ELR (cell line): ENCODE results near the gene TPCN2.

Source experiments
- DNase-seq: peaks from one replicate; pipeline ENCODE4 v3.0.0-alpha.2; 2015; ENCODE audit warnings: low read depth

The TPCN2 gene

DNA sequence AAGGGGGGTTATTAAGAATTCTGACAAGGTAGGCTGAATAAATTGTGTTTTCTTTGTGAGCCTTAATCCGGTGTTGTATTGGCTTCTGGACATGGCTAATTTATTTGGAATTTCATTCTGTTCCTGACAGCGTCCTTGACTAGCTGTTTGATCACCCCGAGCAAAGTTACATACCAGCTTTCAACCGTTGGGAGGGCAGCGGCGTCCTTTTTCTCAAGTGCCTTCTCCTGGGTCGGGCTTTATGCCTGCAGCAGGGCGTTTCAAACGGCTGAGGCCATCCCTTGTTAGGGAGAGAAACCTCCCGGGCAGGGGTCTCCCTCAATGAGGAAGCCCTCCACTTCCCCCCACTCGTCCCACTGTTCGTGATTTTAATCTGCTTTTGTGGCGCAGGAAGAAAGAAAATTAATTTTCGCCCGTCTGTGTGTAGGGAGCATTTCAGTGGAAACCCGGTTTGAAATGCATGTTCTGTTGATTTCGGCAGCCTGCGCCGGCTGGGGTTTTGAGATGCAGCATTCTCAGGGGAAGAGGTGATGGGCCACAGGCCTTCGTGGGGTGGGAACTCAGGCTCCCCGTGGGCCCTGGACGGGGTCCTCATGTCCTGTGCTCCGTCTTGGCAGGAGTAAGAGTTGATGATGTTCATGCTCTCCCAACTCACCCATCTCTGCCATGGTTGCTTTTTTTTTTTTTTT, 104.1 kb downstream of the TPCN2 start:
- no peak for DNase-seq

- peak; percentile 44 for DNase-seq
Observed at GRCh38 chr11:69153661-69154060, 104.9 kb downstream of the TPCN2 start.

- no peak for DNase-seq
Observed at GRCh38 chr11:69154211-69154913, 105.6 kb downstream of the TPCN2 start.

- DNase-seq = no peak
Observed at GRCh38 chr11:69154938-69155301, 106.2 kb downstream of the TPCN2 start.

DNA sequence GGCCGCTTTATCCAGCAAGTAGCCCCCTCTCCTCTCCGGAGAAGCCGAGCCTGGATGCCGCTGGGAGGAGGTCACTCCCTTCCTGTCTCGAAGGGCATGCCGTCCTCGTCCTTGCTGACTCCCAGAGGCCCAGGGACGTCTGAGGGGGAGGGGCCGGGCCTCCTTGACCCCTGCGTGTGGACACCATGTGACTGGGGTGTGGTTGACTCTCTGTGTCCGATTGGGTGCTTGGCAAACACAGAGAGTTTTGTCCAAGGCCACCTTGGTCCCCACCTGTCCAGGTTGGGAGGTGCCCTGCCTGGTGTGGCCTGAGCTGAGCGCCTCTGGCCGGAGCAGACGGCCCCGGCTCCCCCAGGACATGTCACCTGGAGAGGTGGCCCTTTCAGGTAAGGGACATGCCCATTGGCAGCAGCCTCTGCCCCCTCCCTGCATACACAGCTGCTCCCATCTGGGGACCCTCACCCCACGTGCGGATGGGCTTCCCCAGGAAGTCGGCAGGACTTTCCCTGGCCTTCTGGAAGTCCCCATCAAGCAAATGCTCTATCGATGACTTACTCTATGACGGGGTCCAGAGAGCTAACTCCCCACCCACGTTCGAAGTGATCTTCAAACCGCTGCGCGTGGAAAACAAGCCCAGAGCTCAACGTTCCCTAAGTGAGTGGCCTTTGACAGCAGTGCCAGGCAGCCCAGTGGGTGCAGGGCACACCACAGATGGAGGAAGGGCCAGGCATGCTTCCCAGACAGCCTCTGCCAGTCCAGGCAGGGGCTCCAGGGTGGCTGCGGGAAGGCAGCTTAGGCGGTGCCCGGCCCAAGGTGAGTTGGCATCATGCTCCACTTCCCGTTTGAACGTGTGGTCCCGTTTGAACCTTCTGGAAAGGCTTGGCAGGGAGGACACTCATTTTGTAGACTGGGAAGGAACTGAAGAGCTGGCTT, 106.8 kb downstream of the TPCN2 start, which contains the start of gene SMIM38:
SMIM38 (plus strand) TSS at position 634 of the 933 bp plus-strand sequence. CDS start 1,912 bp downstream, outside the sequence.
- DNase-seq = no peak

DNA sequence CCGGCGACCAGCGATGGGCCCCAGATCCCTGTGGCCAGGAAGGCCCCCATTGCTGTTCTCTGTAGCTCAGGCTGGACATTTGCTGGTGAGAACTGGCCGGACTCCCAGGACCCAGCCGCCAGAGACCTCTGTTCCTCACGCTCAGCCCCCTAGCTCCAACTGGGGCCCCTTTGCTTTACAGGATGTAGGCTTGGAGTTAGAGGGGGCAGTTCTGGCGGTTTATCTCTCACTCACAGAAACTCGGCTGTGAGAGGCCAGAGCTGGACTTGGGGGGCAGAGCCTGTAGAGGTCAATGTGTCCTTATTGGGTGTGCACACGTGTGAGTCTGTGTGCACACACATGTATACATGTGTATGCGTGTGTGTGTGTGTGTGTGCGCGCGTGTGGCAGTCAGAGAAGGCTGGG, 107.5 kb downstream of the TPCN2 start:
- no peak for DNase-seq

DNA sequence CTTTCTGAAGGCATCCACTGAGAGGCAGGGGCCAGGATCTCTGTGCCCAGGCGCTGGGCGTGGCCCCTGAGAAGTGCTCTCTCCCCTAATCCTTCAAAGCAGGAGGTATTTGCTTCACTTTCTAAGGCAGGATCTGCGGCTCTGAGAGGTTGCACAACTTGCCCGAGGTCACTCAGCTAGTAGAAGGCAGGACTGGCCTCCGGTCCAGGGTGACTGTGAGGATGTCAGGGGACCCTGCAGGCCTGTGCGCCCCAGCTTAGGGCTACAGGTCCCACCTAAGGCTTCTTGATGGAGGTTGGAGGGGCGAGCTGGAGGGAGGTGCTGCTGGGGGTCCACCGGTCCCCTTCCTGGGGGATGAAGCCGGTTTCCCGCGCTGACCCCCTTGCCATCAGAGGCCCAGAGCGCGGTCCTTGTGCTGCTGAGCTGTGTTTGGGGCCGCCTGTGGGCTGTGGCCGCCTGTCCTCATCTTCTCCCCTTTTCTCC, 108.0 kb downstream of the TPCN2 start:
- peak; percentile 24 for DNase-seq

DNA sequence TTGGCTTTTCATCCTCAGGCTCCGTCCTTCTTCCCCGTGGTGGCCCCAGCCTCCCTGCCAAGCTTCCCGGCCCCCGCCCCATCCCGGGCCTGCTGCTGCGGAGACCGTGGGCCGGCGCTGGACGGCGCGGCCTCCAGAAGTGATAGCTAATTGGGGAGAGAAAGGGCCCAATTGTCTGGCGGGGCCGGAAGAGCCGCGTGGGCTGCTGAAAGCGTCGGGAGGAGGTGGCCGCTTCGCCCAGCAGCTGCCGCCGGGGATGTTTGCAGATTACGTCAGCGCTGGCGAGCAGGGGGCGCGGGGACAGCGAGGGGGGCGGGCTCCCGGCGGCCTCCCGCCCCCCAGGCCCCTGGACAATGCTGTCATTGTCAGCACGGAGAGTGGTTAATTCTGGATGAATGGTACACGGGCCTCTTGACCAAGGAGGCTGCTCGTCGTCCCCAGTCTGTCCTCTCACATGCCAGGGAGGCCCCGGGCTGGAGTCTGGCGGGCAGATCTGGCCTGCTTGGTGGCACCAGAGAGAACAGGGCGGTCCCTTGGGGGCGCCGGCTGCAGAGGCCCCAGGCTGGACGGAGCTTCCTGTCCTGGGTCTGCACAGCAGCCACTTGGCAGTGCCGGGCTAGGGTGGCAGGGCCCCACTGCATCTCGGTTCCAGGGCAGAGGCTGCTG, 108.6 kb downstream of the TPCN2 start:
- DNase-seq = peak; percentile 51

DNA sequence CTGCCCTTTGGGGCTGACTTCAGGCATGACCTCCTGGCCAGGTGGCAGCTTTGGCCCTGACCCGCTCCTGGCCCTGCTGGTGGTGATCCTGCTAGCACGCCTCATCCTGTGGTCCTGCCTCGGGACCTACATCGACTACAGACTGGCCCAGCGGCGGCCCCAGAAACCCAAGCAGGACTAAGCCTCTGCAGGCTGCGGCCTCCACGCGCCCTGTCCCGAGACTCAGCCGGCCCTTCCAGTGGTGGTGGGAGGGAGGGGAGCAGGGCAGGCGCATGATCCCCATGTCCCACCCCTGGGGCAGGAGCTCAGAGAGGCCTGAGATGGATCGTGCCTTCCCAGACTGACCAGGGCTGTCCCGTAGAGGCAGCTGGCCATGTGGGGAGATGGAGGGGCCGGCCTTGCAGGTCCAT, 109.1 kb downstream of the TPCN2 start:
- DNase-seq = no peak

- DNase-seq = no peak
Observed at GRCh38 chr11:69158301-69159149, 109.8 kb downstream of the TPCN2 start.

DNA sequence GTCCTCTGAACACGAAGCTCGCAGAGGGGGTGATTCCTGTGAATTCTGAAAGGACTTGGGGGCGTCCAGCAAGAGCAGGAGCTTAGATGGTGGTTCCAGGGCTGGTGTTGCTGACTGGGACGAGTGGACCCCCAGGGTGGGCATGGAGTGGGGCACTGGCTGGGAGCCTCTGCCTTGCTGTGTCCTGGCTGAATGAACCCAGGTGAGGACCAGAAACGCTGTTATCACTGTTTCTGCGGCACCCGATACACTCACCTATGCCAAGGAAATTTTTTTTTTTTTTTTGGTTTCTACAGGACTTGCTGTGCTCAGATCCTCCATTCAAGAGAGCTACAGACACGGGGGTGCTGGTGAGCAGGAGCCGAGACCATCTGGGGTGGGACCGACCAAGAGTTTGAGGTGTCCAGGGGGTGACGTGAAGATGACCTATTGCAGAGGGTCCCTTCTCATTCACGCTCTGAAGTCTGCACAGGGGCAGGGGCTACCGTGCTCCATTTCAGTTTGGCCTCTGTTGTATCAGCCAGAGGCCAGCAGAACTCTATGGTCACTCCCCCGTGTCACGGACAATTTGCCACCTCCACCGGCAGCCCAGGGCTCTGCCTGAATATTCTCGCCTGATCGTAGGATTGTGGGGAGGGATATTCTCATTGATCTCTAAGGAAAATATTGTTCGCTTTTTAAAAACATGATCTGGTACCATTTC, 110.6 kb downstream of the TPCN2 start:
- no peak for DNase-seq

DNA sequence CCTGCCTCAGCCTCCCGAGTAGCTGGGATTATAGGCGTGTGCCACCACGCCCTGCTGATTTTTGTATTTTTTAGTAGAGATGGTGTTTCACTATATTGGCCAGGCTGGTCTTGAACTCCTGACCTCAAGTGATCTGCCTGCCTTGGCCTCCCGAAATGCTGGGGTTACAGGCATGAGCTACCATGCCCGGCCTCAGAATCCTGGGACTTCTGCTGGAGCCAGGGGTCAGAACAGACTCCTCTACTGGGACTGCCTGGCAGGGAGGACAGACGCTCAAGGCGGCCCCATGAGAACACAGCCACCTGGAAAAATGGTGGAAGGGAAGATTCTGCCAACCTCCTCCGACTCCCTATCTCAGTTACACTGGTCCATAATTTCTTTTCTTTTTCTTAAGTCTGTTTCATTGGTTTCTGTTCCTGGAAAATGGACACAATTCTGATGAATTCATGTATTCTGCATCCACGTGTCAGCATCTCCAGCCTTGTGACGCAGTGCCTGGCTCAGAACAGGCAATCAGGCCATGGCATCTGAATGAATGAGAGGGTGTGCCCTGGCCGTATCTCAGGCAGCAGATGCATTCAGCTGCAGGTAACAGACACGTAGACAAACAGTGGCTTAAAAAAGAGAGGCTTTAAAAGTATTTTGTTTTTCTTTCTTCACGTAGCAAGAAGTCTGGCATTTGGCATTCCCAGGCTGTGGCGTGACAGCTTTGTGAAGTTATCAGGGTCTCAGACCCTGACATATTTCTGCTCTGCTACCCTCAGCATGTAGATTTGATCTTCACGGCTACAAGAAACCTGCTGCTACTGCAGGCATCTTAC, 111.8 kb downstream of the TPCN2 start:
- no peak for DNase-seq

- no peak for DNase-seq
Observed at GRCh38 chr11:69161117-69161407, 112.3 kb downstream of the TPCN2 start.

DNA sequence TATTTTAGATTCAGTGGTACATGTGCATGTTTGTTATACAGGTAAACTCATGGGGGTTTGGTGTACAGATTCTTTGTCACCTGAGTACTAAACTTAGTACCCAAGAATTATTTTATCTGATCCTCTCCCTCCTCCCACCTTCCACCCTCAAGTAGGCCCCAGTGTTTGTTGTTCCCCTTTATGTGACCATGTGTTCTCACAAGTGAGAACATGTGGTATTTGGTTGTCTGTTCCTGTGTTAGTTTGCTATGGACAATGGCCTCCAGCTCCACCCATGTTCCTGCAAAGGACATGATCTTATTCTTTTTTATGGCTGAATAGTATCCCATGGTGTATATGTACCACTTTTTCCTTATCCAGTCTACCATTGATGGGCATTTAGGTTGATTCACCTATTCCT, 113.8 kb downstream of the TPCN2 start:
- DNase-seq = no peak

DNA sequence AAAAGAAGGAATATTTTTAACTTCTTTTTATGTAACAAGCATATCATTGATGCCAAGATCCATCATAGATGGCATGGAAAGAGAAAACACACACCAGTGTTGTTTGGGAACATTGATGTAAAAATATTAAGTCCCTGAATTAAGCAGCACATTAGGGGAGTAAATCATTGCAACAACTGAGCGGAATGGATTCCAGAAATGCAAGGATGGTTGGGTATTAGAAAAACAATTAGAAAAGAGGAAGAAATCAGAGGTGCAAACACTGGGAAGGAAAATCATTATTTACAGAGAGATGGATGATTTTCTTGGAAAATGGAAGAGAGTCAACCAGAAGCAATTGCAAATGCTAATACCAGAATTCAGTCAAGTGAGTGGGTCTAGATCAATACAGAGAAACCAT, 115.1 kb downstream of the TPCN2 start:
- DNase-seq = no peak

DNA sequence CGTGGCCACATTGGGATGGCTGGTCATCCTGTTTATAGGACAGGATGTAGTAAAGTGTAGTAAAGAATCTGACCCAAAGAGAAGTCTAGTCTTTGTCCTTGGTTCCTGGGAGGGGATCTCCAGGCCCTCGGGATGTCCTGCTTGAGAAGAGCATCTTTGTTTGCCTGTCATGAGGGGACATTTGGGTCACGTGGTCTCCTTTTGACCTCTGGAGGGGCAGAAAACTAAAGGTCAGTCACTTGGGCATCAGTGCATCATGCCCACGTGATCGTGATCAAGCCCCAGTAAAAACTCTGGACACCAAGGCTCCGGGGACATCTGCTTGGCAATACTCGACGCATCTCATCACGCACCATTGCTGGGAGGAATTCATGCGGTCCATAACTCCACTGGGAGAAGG, 116.1 kb downstream of the TPCN2 start:
- DNase-seq = no peak

DNA sequence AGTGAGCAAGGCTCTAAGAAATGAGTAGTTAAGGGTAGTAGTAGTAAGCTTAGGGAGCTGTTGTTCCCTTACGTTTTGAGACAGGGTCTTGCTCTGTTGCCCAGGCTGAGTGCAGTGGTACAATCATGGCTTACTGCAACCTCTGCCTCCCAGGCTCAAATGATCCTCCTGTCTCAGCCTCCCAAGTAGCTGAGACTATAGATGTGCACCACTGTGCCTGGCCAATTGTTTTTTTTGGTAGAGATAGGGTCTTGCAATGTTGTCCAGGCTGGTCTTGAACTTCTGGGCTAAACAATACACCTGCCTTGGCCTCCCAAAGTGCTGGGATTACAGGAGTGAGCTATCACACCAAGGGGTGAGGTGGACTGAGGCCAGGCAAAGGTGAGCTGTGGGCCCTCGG, 117.0 kb downstream of the TPCN2 start:
- DNase-seq = no peak

- DNase-seq = peak; percentile 88
Observed at GRCh38 chr11:69166218-69167115, 117.7 kb downstream of the TPCN2 start.
